Psoas muscle (tissue), 8 donors: ENCODE results near the gene CD320. TPM values are rescaled to one million over a fixed set of nuclear protein-coding genes. Genes with fewer than 3 reads are reported as not detected.

Experiments used
- ATAC-seq, 4 donors: fragments of 200-7000 bp; cut with Tn5 transposase; one replicate each; pipeline ENCODE4 v1.9.1; 2020; ENCODE audit warnings: moderate library complexity in 3 of 4, mild to moderate bottlenecking in 2 of 4
- DNase-seq, 2 donors: peaks; one replicate each; pipeline ENCODE4 v3.0.0-alpha.2; 2020
- H3K27ac ChIP-seq: fragments of 200-600 bp; one replicate; pipeline ENCODE4 v1.8.0; 2022
- H3K27me3 ChIP-seq, 3 donors: fragments of 200-600 bp in 1 of 3; one replicate each; pipeline versions ENCODE4 v1.6.1 to v1.8.0; 2013 to 2022; ENCODE audit warnings: low read length in 2 of 3, mild to moderate bottlenecking in 2 of 3, moderate library complexity in 1 of 3; ENCODE audit not compliant: insufficient read depth in 3 of 3
- H3K36me3 ChIP-seq, 2 donors: fragments of 200-600 bp in 1 of 2; one replicate each; pipeline versions ENCODE4 v1.6.1 to v1.8.0; 2013 to 2022; ENCODE audit warnings: low read depth in 1 of 2, mild to moderate bottlenecking in 1 of 2, moderate library complexity in 1 of 2; ENCODE audit not compliant: insufficient read depth in 1 of 2
- H3K4me1 ChIP-seq: fragments of 200-600 bp; one replicate; pipeline ENCODE4 v1.8.0; 2022
- H3K4me3 ChIP-seq: fragments of 200-600 bp; one replicate; pipeline ENCODE4 v1.8.0; 2022; ENCODE audit warnings: mild to moderate bottlenecking
- H3K9me3 ChIP-seq: fragments of 200-600 bp; one replicate; pipeline ENCODE4 v1.8.0; 2022
- CTCF ChIP-seq: fragments of 200-600 bp; IDR thresholded peaks from one replicate; pipeline ENCODE4 v1.8.0; 2022; ENCODE audit warnings: antibody characterized with exemption
- WGBS, 3 donors: extraction: QIAGEN DNeasy Blood & Tissue Kit; methylation state at CpG; one replicate each; pipeline versions ENCODE4 v1.1.6 to v1.1.7; 2013; 5-methylcytosine and 5-hydroxymethylcytosine counted together
- intact Hi-C, 2 donors: fragments of 100-400 bp; cut with DNase I; formaldehyde crosslinking; loops; one replicate each; pipeline versions ENCODE4 v1.11.0 to v1.14.2; 2022
- polyA plus RNA-seq, 3 donors: library from polyadenylated mRNA; stranded (reverse); fragments of 200-250 nt; gene quantifications; one replicate each; pipeline ENCODE4 v1.2.3, GENCODE V29; 2013
- total RNA-seq, 4 donors: library from RNA; stranded (reverse); fragmentation: NEBNext Ultra II Directional in 2 of 4; extraction: Animal tissue kit (Norgen Biotek cat#: 25700) in 2 of 4; gene quantifications; one replicate each; pipeline versions ENCODE4 v1.2.1 to v1.2.4, GENCODE V29; 2021 to 2023
- donor health status: healthy with polysubstance abuse.
- donor health status: DM: no; HTN: no; CAD: no; lungs with moderate emphysema.
- donor health status: Bipolar disorder and iron deficiency.
- donor health status: healthy.
- donor health status: DM: yes; HTN: yes; CAD: no.
- donor health status: DM: no; HTN: no; CAD: no.
- donor health status: DM: no; HTN: no; CAD: no.
- donor health status: DM: yes; HTN: yes; CAD: no.

The CD320 gene
- total and polyA plus RNA-seq, 7 donors: 17.4 to 67.2 (median 25.4) TPM

GRCh38 chr19:8256276-8257051, 51.7 kb downstream of the CD320 start:
- no peak overlapping the region for H3K27ac ChIP-seq
- H3K4me3 ChIP-seq: no peak overlapping the region
- H3K36me3 ChIP-seq: peaks cover 0 to 3% of the 10 kb centered on the region in 2 donors
- H3K9me3 ChIP-seq: no peaks in the 10 kb centered on the region
- H3K27me3 ChIP-seq: no peaks in the 10 kb centered on the region
- DNase-seq (peak in 1 of 2 donors; percentile 10), ATAC-seq (no peak)
- no peak for TF ChIP-seq CTCF
- WGBS, 3 donors: 92 to 94% (median 94%) methylated on average over 15 of the region's 15 CpGs
- H3K4me1 ChIP-seq: no peaks in the 10 kb centered on the region
- intact Hi-C loops: loop anchor here in 1 of 2 donors (10.0 kb wide), 1 partner anchor 402 kb away; no protein-coding TSS in a partner anchor

GRCh38 chr19:8255426-8256125, 52.6 kb downstream of the CD320 start:
- Histone ChIP-seq H3K27ac (no peak overlapping the region), H3K4me3 (no peak overlapping the region), H3K9me3 (no peaks in the 10 kb centered on the region), H3K27me3 (no peaks in the 10 kb centered on the region), H3K4me1 (no peaks in the 10 kb centered on the region), H3K36me3 (peaks cover 0 to 3% of the 10 kb centered on the region in 2 donors)
- 86 to 90% (median 89%) methylated on average over 17 to 18 of the region's 18 CpGs for WGBS, 3 donors
- intact Hi-C loops: loop anchor here in 1 of 2 donors (10.0 kb wide), 1 partner anchor 401 kb away; no protein-coding TSS in a partner anchor
- DNase-seq (peak in 1 of 2 donors; percentile 38), ATAC-seq (no peak)
- TF ChIP-seq CTCF: no peak

- Histone ChIP-seq H3K27ac (no peak overlapping the region), H3K4me1 (no peaks in the 10 kb centered on the region), H3K9me3 (no peaks in the 10 kb centered on the region), H3K27me3 (no peaks in the 10 kb centered on the region), H3K36me3 (peaks cover 0 to 3% of the 10 kb centered on the region in 2 donors), H3K4me3 (no peak overlapping the region)
- 84 to 86% (median 84%) methylated on average over 11 of the region's 11 CpGs for WGBS, 3 donors
- intact Hi-C loops: loop anchor here in 1 of 2 donors (5.0 to 10.0 kb wide), 2 partner anchors 97 to 400 kb away; no protein-coding TSS in a partner anchor
- DNase-seq (peak in 1 of 2 donors; percentile 25), ATAC-seq (no peak)
- no peak for TF ChIP-seq CTCF
Measured at GRCh38 chr19:8254286-8255001, 53.7 kb downstream of the CD320 start.

GRCh38 chr19:8253678-8254077, 54.5 kb downstream of the CD320 start:
- no peaks in the 10 kb centered on the region for H3K4me1 ChIP-seq
- peaks cover 0 to 3% of the 10 kb centered on the region in 2 donors for H3K36me3 ChIP-seq
- H3K27me3 ChIP-seq: no peaks in the 10 kb centered on the region
- ATAC-seq: no peak
- WGBS, 3 donors: 75 to 90% (median 80%) methylated on average over 12 of the region's 12 CpGs
- no peak for TF ChIP-seq CTCF
- H3K27ac ChIP-seq: no peak overlapping the region
- peak in 1 of 2 donors; percentile 26 for DNase-seq
- no peak overlapping the region for H3K4me3 ChIP-seq
- no peaks in the 10 kb centered on the region for H3K9me3 ChIP-seq
- intact Hi-C loops: loop anchor here (1.0 to 10.0 kb wide), 5 partner anchors 96 to 399 kb away; no protein-coding TSS in a partner anchor
